AG08396 (cell line): ENCODE results near the gene CHCT1.
"Not testable (repeated sequence)": the region's sequence is repeated elsewhere in the genome, so short reads cannot be mapped to it uniquely, and the experiment has no call there.

Experiments used
- DNase-seq: peaks from one replicate; pipeline ENCODE4 v3.0.0; 2012; ENCODE audit warnings: low spot score, mixed read lengths

Gene CHCT1

GRCh38 chr17:60422162-60422665 lies at the start of gene CHCT1:
TSS of gene CHCT1 (plus strand) at chr17:60422489. CDS start at chr17:60422593, 104 bp downstream.
- no peak for DNase-seq

- peak; percentile 38 for DNase-seq
Observed at GRCh38 chr17:60372790-60373483, 49.4 kb upstream of the CHCT1 start.

- DNase-seq: not testable (repeated sequence)
Observed at GRCh38 chr17:60378187-60378586, 44.1 kb upstream of the CHCT1 start.

GRCh38 chr17:60379461-60379860 lies 42.8 kb upstream of the CHCT1 start:
- not testable (repeated sequence) for DNase-seq

GRCh38 chr17:60381958-60382357 lies 40.3 kb upstream of the CHCT1 start:
- no peak for DNase-seq

- no peak for DNase-seq
Observed at GRCh38 chr17:60383379-60383778, 38.9 kb upstream of the CHCT1 start.

GRCh38 chr17:60384921-60385320 lies 37.4 kb upstream of the CHCT1 start:
- DNase-seq: not testable (repeated sequence)

GRCh38 chr17:60386147-60387058 lies 35.9 kb upstream of the CHCT1 start:
- DNase-seq: no peak

GRCh38 chr17:60387666-60388065 lies 34.6 kb upstream of the CHCT1 start:
- no peak for DNase-seq

- DNase-seq: no peak
Observed at GRCh38 chr17:60388742-60389141, 33.5 kb upstream of the CHCT1 start.

- peak; percentile 42 for DNase-seq
Observed at GRCh38 chr17:60390186-60390585, 32.1 kb upstream of the CHCT1 start.

- DNase-seq: peak; percentile 31
Observed at GRCh38 chr17:60390925-60391470, 31.3 kb upstream of the CHCT1 start.

GRCh38 chr17:60391471-60392041 lies 30.7 kb upstream of the CHCT1 start:
- no peak for DNase-seq

- DNase-seq: peak; percentile 97
Observed at GRCh38 chr17:60392042-60392844, 30.0 kb upstream of the CHCT1 start, which contains the start of gene USP32. TSS of gene USP32 (minus strand) at chr17:60392133. CDS start at chr17:60391939, 194 bp downstream.

- peak; percentile 20 for DNase-seq
Observed at GRCh38 chr17:60392845-60393702, 29.2 kb upstream of the CHCT1 start.

- no peak for DNase-seq
Observed at GRCh38 chr17:60393840-60394723, 28.2 kb upstream of the CHCT1 start.

GRCh38 chr17:60395508-60396065 lies 26.7 kb upstream of the CHCT1 start:
- DNase-seq: no peak

GRCh38 chr17:60396412-60396811 lies 25.9 kb upstream of the CHCT1 start:
- no peak for DNase-seq
